Astrocyte (in vitro differentiated cells and primary cell): ENCODE data around the gene BARX1.

Experiments used
- EZH2 ChIP-seq: IDR thresholded peaks from 2 replicates; pipeline ENCODE4 v1.6.1; 2012; ENCODE audit warnings: mild to moderate bottlenecking, low read length, inconsistent platforms; ENCODE audit not compliant: insufficient read depth
- TF ChIP-seq, protein P1 (sequence below): IDR thresholded peaks from 2 replicates; pipeline ENCODE4 v1.5.1; 2011; ENCODE audit warnings: low read depth, mild to moderate bottlenecking, inconsistent platforms, low read length, moderate library complexity; ENCODE audit not compliant: insufficient read depth

DNA sequence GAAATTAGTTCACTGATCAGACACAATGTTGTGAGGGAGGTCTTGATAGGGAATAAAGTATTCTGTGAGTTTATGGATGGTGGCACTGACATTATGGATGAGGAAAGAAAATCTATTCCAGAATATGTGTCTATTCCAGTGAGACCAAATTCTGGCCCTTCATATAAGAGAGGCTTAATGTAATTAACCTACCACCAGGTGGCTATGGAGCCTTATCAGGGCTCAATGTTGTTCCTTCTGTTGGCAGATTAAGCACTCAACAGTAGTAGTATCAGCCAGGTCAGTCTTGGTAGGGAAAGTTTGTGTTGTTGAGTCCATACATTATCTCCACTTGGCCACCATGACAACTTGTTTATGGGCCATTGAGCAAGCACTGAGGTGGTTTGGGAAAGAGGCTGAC is 41.7 kb upstream of the BARX1 start:
- TF ChIP-seq, protein P1, sequence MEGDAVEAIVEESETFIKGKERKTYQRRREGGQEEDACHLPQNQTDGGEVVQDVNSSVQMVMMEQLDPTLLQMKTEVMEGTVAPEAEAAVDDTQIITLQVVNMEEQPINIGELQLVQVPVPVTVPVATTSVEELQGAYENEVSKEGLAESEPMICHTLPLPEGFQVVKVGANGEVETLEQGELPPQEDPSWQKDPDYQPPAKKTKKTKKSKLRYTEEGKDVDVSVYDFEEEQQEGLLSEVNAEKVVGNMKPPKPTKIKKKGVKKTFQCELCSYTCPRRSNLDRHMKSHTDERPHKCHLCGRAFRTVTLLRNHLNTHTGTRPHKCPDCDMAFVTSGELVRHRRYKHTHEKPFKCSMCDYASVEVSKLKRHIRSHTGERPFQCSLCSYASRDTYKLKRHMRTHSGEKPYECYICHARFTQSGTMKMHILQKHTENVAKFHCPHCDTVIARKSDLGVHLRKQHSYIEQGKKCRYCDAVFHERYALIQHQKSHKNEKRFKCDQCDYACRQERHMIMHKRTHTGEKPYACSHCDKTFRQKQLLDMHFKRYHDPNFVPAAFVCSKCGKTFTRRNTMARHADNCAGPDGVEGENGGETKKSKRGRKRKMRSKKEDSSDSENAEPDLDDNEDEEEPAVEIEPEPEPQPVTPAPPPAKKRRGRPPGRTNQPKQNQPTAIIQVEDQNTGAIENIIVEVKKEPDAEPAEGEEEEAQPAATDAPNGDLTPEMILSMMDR, result peak; percentile 4
- no peak for TF ChIP-seq EZH2
